ENCODE data around the gene SELENOP. TPM values are rescaled to one million over a fixed set of nuclear protein-coding genes. Genes with fewer than 3 reads are reported as not detected.

SELENOP gene
- total RNA-seq, 4 donors from 2014 or later, result 119 to 284 (median 180) TPM

GRCh38 chr5:42837601-42838000, 25.9 kb upstream of the SELENOP start:
- no peak overlapping the region for H3K27ac ChIP-seq (replicated peaks in 1 of 4)
- H3K4me3 ChIP-seq, result no peak overlapping the region
- no peaks in the 10 kb centered on the region for H3K9me3 ChIP-seq
- 68% methylated on average over 3 of the region's 3 CpGs for WGBS
- intact Hi-C loops (cut with DNase I), result no loop called here
- H3K27me3 ChIP-seq, result no peaks in the 10 kb centered on the region
- H3K4me1 ChIP-seq, result peaks cover 0 to 15% (median 5%) of the 10 kb centered on the region in 4 donors
- no peak for TF ChIP-seq CTCF (IDR thresholded peaks at IDR 0.05)
- TF ChIP-seq POLR2AphosphoS5 (IDR thresholded peaks at IDR 0.05), result no peak
- TF ChIP-seq POLR2A (IDR thresholded peaks at IDR 0.05; ENCODE audit: low read depth), result no peak
- TF ChIP-seq EP300 (IDR thresholded peaks at IDR 0.05), result no peak
- no peaks in the 10 kb centered on the region for H3K36me3 ChIP-seq
- no peak for DNase-seq (ENCODE audit: extremely low spot score)

- no peaks in the 10 kb centered on the region for H3K27me3 ChIP-seq
- H3K36me3 ChIP-seq, result no peaks in the 10 kb centered on the region
- no peak for DNase-seq (ENCODE audit: extremely low spot score)
- no peak overlapping the region for H3K27ac ChIP-seq (replicated peaks in 1 of 4)
- peaks cover 0 to 9% (median 5%) of the 10 kb centered on the region in 4 donors for H3K4me1 ChIP-seq
- no peaks in the 10 kb centered on the region for H3K9me3 ChIP-seq
- intact Hi-C loops (cut with DNase I), result no loop called here
- WGBS, result 93% methylated on average over 5 of the region's 25 CpGs
- no peak overlapping the region for H3K4me3 ChIP-seq
- TF ChIP-seq POLR2A (IDR thresholded peaks at IDR 0.05; ENCODE audit: low read depth) (no peak), CTCF (IDR thresholded peaks at IDR 0.05) (no peak), POLR2AphosphoS5 (IDR thresholded peaks at IDR 0.05) (no peak), EP300 (IDR thresholded peaks at IDR 0.05) (no peak)
Observed at GRCh38 chr5:42836070-42836769, 24.5 kb upstream of the SELENOP start.

- Histone ChIP-seq H3K9me3 (no peaks in the 10 kb centered on the region), H3K36me3 (no peaks in the 10 kb centered on the region), H3K27ac (replicated peaks in 1 of 4) (no peak overlapping the region), H3K4me1 (peaks cover 0 to 7% (median 1%) of the 10 kb centered on the region in 4 donors), H3K4me3 (no peak overlapping the region), H3K27me3 (no peaks in the 10 kb centered on the region)
- intact Hi-C loops (cut with DNase I), result no loop called here
- DNase-seq (ENCODE audit: extremely low spot score), result no peak
- WGBS, result 91% methylated on average over 5 of the region's 5 CpGs
- TF ChIP-seq POLR2AphosphoS5 (IDR thresholded peaks at IDR 0.05) (no peak), CTCF (IDR thresholded peaks at IDR 0.05) (no peak), POLR2A (IDR thresholded peaks at IDR 0.05; ENCODE audit: low read depth) (no peak), EP300 (IDR thresholded peaks at IDR 0.05) (no peak)
Observed at GRCh38 chr5:42832060-42832459, 20.4 kb upstream of the SELENOP start.

GRCh38 chr5:42830924-42831323, 19.2 kb upstream of the SELENOP start:
- Histone ChIP-seq H3K27ac (replicated peaks in 1 of 4) (no peak overlapping the region), H3K27me3 (no peaks in the 10 kb centered on the region), H3K36me3 (no peaks in the 10 kb centered on the region), H3K4me1 (peaks cover 0 to 18% (median 7%) of the 10 kb centered on the region in 4 donors), H3K4me3 (no peak overlapping the region), H3K9me3 (no peaks in the 10 kb centered on the region)
- WGBS, result 86% methylated on average over 2 of the region's 2 CpGs
- intact Hi-C loops (cut with DNase I), result no loop called here
- DNase-seq (ENCODE audit: extremely low spot score), result no peak
- TF ChIP-seq EP300 (IDR thresholded peaks at IDR 0.05) (no peak), POLR2AphosphoS5 (IDR thresholded peaks at IDR 0.05) (no peak), POLR2A (IDR thresholded peaks at IDR 0.05; ENCODE audit: low read depth) (no peak), CTCF (IDR thresholded peaks at IDR 0.05) (no peak)

GRCh38 chr5:42828671-42829070, 17.0 kb upstream of the SELENOP start:
- no peak overlapping the region for H3K4me3 ChIP-seq
- H3K36me3 ChIP-seq, result no peaks in the 10 kb centered on the region
- H3K9me3 ChIP-seq, result no peaks in the 10 kb centered on the region
- no peaks in the 10 kb centered on the region for H3K27me3 ChIP-seq
- intact Hi-C loops (cut with DNase I), result no loop called here
- 33% methylated on average over 2 of the region's 2 CpGs for WGBS
- DNase-seq (ENCODE audit: extremely low spot score), result no peak
- no peak overlapping the region for H3K27ac ChIP-seq (replicated peaks in 1 of 4)
- peaks cover 0 to 22% (median 7%) of the 10 kb centered on the region in 4 donors for H3K4me1 ChIP-seq
- TF ChIP-seq EP300 (IDR thresholded peaks at IDR 0.05) (no peak), CTCF (IDR thresholded peaks at IDR 0.05) (no peak), POLR2A (IDR thresholded peaks at IDR 0.05; ENCODE audit: low read depth) (no peak), POLR2AphosphoS5 (IDR thresholded peaks at IDR 0.05) (no peak)

All from esophagus muscularis mucosa (tissue), 4 donors.